DMS153 treated with DMSO at 0.1 percent for 48 hours (cell line): Measurements from ENCODE around the gene SULT1B1.
A peak's percentile ranks its signal among the peaks of the same experiment; 100 is the strongest.
"Not testable (repeated sequence)": the region's sequence is repeated elsewhere in the genome, so short reads cannot be mapped to it uniquely, and the experiment has no call there.

Source experiments
- DNase-seq: peaks from one replicate; lab custom pipeline; 2025; ENCODE audit not compliant: unreplicated experiment; lab: John Stamatoyannopoulos, UW

The SULT1B1 gene

GRCh38 chr4:69760455-69760854 lies at the start of gene SULT1B1:
Gene SULT1B1 (minus strand): TSS chr4:69760620. CDS start chr4:69755217, 5,403 bp downstream.
- DNase-seq = no peak

- DNase-seq = no peak
Measured at GRCh38 chr4:69800599-69800998, 40.2 kb upstream of the SULT1B1 start.

DNA sequence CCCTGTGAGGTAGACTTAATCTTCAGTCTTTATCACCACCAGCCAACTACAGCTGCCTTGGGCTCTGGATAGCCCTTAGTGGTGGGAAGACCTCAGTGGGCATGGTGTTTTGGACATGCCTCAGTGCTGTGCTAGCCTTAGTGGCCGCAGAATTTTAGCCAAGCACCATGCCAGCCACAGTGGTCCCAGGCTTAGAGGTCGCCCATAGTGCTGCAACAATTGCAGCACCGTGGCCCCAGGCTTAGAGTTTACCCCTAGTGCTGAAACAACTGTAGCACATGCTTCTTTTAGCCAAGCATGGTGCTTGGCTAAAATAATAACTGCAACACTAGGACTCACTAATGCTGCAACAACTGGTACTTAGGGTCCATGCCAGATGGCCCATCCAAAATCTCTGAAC lies 38.9 kb upstream of the SULT1B1 start:
- DNase-seq = no peak

DNA sequence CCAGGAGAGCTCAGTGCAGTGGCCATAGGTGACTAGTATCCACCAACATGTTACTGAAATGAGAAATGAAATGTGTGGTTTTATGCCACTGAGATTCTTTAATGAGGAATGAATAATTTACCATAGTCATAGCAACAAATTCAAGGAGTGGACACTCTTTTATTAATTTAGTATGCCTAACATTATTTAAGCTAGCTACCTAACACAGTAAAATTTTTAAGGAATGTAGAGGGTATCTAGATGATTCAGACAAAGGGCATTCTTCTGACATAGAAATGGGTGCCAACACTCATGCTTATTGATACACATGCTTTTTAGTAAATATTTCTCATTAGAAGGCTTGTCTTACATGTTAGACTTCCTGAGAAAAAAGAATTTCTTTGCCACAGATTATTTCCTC lies 33.3 kb upstream of the SULT1B1 start:
- no peak for DNase-seq

DNA sequence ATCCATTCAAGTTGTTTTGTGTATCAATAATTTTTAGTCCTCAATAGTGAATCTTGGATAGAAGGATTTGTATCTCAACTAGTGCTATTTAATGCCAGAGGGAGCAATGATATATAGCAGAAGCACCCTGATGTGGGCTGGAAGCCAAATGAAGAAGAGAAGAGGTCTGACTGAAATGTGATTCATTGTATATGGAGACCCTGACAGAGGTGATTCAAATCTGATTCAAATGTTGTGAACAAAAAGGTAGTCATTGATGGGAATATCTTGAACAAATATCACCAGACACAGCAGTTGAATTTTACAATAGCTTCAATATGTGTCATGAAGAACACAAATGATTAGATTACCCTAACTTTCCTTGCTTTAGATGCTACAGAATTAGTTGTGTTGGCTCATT lies 27.5 kb upstream of the SULT1B1 start:
- no peak for DNase-seq

- DNase-seq = no peak
Measured at GRCh38 chr4:69786547-69786946, 26.1 kb upstream of the SULT1B1 start.

GRCh38 chr4:69785211-69785831 lies 24.9 kb upstream of the SULT1B1 start:
- no peak for DNase-seq

GRCh38 chr4:69782651-69783310 lies 22.4 kb upstream of the SULT1B1 start:
- DNase-seq = no peak

- DNase-seq = peak; percentile 76
Measured at GRCh38 chr4:69781458-69782418, 21.3 kb upstream of the SULT1B1 start.

GRCh38 chr4:69780141-69780540 lies 19.7 kb upstream of the SULT1B1 start:
- DNase-seq = no peak

DNA sequence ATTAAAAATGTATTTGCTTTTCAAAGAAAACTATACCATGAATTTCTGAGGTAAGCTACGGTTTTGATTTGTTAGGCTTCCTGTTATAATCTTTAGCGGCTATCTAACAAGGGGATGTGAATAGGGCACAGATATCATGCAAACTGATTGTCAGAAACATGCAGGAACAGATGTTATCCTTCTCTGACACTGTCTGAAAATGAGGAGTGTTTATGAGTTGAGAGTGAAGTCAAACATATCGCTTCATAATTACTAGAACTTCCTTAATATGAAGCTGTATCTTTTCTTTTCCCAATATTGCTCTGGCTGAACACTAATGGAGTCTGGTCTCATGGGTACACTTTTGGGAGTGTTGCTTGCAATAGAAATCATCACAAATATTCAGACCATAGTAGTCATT lies 16.3 kb upstream of the SULT1B1 start:
- DNase-seq = no peak

GRCh38 chr4:69775321-69775867 lies 15.0 kb upstream of the SULT1B1 start:
- DNase-seq = no peak

GRCh38 chr4:69773484-69773883 lies 13.1 kb upstream of the SULT1B1 start:
- DNase-seq = no peak

GRCh38 chr4:69768554-69768953 lies 8.1 kb upstream of the SULT1B1 start:
- DNase-seq = not testable (repeated sequence)

- no peak for DNase-seq
Measured at GRCh38 chr4:69765751-69766150, 5.3 kb upstream of the SULT1B1 start.

GRCh38 chr4:69764311-69764710 lies 3.9 kb upstream of the SULT1B1 start:
- no peak for DNase-seq

- no peak for DNase-seq
Measured at GRCh38 chr4:69763233-69763632, 2.8 kb upstream of the SULT1B1 start.

- no peak for DNase-seq
Measured at GRCh38 chr4:69759189-69759604, 1.2 kb downstream of the SULT1B1 start.

DNA sequence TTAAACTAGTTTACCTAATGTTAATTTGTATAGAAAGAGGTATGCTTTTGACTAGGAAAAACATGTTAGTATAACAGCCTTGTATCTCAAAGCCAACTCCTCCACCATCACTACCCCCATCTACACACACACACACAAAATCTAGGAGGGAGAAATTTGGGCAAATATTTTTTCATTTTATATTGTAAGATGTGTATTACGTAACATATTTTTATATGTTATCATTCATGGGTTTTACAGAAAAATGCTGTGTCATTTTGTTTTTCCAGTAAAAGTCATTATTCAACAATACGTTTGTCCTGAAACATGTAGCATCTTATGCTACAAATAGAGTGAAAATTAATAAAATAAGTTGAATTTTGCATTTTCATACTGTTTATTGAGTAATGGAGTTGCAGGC lies 3.0 kb downstream of the SULT1B1 start:
- no peak for DNase-seq

DNA sequence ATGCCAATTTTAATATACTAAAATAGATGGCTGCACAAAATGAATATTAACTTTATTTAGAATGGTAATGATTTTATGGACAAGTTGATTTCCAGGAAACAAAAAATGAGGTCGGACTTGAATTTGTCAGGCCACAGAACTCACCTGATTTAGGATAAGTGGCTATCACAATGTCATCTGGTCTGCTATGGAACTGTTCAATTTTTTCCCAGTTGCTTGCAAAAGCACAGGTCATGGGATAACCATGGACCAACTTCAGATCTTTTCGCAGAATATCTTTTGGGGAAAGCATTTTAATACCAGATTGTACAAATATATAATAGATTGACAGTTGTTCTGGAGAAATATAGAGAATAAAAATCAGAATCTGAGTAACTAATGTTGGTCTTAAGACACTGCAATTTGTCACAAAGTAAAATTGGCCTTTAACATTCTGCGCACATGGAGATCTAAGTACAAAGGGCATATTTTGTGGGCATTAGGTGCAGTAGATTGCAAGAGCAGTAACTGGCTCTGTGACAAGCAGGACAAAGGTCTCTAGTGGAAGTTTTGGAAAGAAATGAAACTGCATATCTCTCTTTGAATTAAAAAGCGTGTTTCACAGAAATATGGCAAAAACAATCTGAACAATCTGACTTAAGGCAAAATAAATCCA lies 5.4 kb downstream of the SULT1B1 start:
- DNase-seq = no peak

- DNase-seq = no peak
Measured at GRCh38 chr4:69753686-69754085, 6.7 kb downstream of the SULT1B1 start.
